HG03025 (cell line): ENCODE measurements around the gene ASB7.
"Not testable (repeated sequence)": the region's sequence is repeated elsewhere in the genome, so short reads cannot be mapped to it uniquely, and the experiment has no call there.

ENCODE experiments used
- ATAC-seq: cut with Tn5 transposase; IDR thresholded peaks from one replicate; pipeline ENCODE4 v1.9.1; 2021; ENCODE audit warnings: mild to moderate bottlenecking, moderate library complexity; ENCODE audit not compliant: unreplicated experiment, low FRiP score

Gene ASB7

GRCh38 chr15:100645671-100646070 lies 43.3 kb downstream of the ASB7 start:
- ATAC-seq: no peak

- ATAC-seq: no peak
Measured at GRCh38 chr15:100648951-100649350, 46.6 kb downstream of the ASB7 start.

- ATAC-seq: no peak
Measured at GRCh38 chr15:100650685-100651084, 48.3 kb downstream of the ASB7 start.

GRCh38 chr15:100651253-100651652 lies 48.9 kb downstream of the ASB7 start:
- no peak for ATAC-seq

GRCh38 chr15:100652116-100652515 lies 49.7 kb downstream of the ASB7 start:
- no peak for ATAC-seq

- ATAC-seq: no peak
Measured at GRCh38 chr15:100653608-100654007, 51.2 kb downstream of the ASB7 start.

- no peak for ATAC-seq
Measured at GRCh38 chr15:100658895-100659294, 56.5 kb downstream of the ASB7 start.

GRCh38 chr15:100661156-100661555 lies 58.8 kb downstream of the ASB7 start:
- no peak for ATAC-seq

GRCh38 chr15:100663086-100663914 lies 60.9 kb downstream of the ASB7 start:
- no peak for ATAC-seq

- ATAC-seq: no peak
Measured at GRCh38 chr15:100663915-100664281, 61.5 kb downstream of the ASB7 start.

- no peak for ATAC-seq
Measured at GRCh38 chr15:100665570-100665969, 63.2 kb downstream of the ASB7 start.

- ATAC-seq: no peak
Measured at GRCh38 chr15:100667405-100668347, 65.3 kb downstream of the ASB7 start.

GRCh38 chr15:100668348-100668745 lies 66.0 kb downstream of the ASB7 start:
- no peak for ATAC-seq

GRCh38 chr15:100669260-100669659 lies 66.9 kb downstream of the ASB7 start:
- no peak for ATAC-seq

- no peak for ATAC-seq
Measured at GRCh38 chr15:100670505-100671021, 68.2 kb downstream of the ASB7 start.

GRCh38 chr15:100671124-100671680 lies 68.8 kb downstream of the ASB7 start:
- no peak for ATAC-seq

- ATAC-seq: no peak
Measured at GRCh38 chr15:100671858-100672543, 69.6 kb downstream of the ASB7 start.

GRCh38 chr15:100672959-100673358 lies 70.6 kb downstream of the ASB7 start:
- no peak for ATAC-seq

- not testable (repeated sequence) for ATAC-seq
Measured at GRCh38 chr15:100679151-100679550, 76.8 kb downstream of the ASB7 start.

- ATAC-seq: no peak
Measured at GRCh38 chr15:100680726-100681125, 78.3 kb downstream of the ASB7 start.
